ENCODE data around the gene DHRS12.

Gene DHRS12

GRCh38 chr13:51804295-51805172 is 571 bp upstream of the DHRS12 start:
- H3K36me3 Mint-ChIP-seq (ENCODE audit: low read depth), result no peaks in the 10 kb centered on the region
- TF ChIP-seq CTCF (IDR thresholded peaks at IDR 0.05; ENCODE audit: unreplicated experiment in 3 of 3), result no peak
- H3K4me3 Mint-ChIP-seq, result peak overlapping the region; percentile 84 to 93 (median 89)
- H3K27me3 Mint-ChIP-seq (ENCODE audit: low read depth), result peaks cover 8% of the 10 kb centered on the region
- H3K9me3 Mint-ChIP-seq, result no peaks in the 10 kb centered on the region
- H3K27ac Mint-ChIP-seq, result peak overlapping the region; percentile 87 to 95 (median 95)
- peaks cover 17% of the 10 kb centered on the region for H3K4me1 Mint-ChIP-seq

DNA sequence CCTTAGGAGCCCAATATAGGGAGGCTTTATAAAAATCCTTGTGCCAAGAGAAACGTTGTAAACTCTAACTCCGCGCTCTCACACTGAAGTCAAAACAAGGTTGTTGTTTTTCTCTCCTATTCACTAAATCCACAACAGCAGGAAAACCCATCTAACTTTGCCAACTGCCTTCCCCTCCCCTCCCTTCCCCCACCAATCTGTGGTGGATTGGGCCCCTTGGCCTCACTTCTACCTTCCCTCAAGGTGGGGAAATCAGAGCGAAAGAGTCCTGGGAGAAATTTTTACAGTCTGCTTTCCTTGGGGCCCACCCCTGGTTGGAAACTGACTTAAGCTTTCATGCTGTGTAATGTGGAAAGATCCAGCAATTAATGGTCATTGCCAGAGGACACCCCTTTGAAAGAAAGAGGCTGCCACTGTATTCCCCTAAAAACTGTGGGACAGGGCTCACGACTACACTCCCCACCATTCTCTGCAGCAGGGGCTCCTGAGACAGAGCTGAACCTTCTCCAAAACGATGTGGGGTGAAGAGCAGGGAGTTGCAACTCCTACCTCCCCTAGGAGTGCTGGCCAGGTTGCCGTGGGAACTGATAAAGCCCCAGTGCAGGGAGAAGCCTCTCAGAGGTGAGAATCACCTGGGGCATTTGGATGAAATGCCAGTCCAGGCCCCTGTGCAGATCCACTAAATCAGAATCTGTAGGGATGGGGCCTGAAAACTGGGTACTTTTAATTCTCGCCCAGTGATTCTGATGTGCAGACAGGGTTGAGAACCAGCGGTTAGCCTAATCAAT is 1.1 kb downstream of the DHRS12 start:
- TF ChIP-seq CTCF (IDR thresholded peaks at IDR 0.05; ENCODE audit: unreplicated experiment in 3 of 3), result no peak
- H3K36me3 Mint-ChIP-seq (ENCODE audit: low read depth), result no peaks in the 10 kb centered on the region
- peak overlapping the region; percentile 89 to 97 (median 93) for H3K4me3 Mint-ChIP-seq
- peaks cover 8% of the 10 kb centered on the region for H3K27me3 Mint-ChIP-seq (ENCODE audit: low read depth)
- no peaks in the 10 kb centered on the region for H3K9me3 Mint-ChIP-seq
- peak overlapping the region; percentile 78 to 98 (median 95) for H3K27ac Mint-ChIP-seq
- H3K4me1 Mint-ChIP-seq, result peaks cover 17% of the 10 kb centered on the region

DNA sequence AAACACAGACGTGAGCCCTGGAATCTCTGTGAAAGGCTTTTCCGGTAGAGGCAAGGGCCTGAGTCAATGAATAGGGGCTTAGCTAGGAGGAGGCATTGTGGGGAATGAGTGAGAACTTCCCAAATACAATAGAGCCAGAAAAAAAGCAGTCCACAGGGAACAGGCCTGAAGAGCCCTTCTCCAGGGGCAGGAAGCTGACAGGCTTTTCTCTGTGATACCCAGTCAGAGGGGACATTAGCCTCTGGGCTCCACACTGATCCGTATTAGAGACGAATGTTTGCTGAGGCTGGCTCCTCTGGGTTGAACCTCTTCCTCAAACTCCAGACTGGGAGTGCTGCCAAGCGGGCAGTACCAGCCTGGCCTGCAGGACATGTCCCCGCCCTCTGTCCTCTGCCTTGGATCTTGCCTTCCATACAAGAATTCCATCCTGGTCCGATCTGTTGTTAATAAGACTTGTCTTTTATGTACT is 2.3 kb downstream of the DHRS12 start:
- TF ChIP-seq CTCF (IDR thresholded peaks at IDR 0.05; ENCODE audit: unreplicated experiment in 3 of 3), result no peak
- H3K4me3 Mint-ChIP-seq, result peak overlapping the region; percentile 46 to 93 (median 63)
- H3K36me3 Mint-ChIP-seq (ENCODE audit: low read depth), result no peaks in the 10 kb centered on the region
- peak overlapping the region; percentile 0 to 98 (median 95) for H3K27ac Mint-ChIP-seq
- H3K4me1 Mint-ChIP-seq, result peaks cover 17% of the 10 kb centered on the region
- peaks cover 8% of the 10 kb centered on the region for H3K27me3 Mint-ChIP-seq (ENCODE audit: low read depth)
- H3K9me3 Mint-ChIP-seq, result no peaks in the 10 kb centered on the region

GRCh38 chr13:51800486-51800885 is 3.5 kb downstream of the DHRS12 start:
- Mint-ChIP-seq H3K4me1 (peaks cover 17% of the 10 kb centered on the region), H3K27me3 (ENCODE audit: low read depth) (peaks cover 12% of the 10 kb centered on the region), H3K36me3 (ENCODE audit: low read depth) (no peaks in the 10 kb centered on the region), H3K4me3 (no peak overlapping the region), H3K9me3 (no peaks in the 10 kb centered on the region), H3K27ac (no peak overlapping the region)
- TF ChIP-seq CTCF (IDR thresholded peaks at IDR 0.05; ENCODE audit: unreplicated experiment in 3 of 3), result no peak

DNA sequence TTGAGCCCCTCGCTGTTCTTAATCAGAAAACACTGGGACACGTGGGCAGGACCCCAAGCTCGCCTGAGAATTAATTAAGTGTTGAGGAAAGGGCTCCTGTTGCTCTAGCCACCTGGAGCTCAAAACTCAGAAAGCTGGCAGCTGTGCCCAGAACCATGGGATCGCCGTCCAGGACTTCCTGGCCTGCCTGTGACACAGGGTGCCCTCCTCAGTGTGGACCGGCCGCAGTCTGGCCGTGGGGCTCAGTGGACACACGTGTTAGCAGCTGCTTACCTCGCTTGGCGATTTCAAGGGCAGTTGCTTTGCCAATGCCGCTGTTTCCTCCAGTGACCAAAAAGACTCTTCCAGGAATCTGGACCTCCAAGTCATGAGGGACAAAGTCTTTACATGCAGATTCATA is 4.7 kb downstream of the DHRS12 start:
- Mint-ChIP-seq H3K9me3 (no peaks in the 10 kb centered on the region), H3K36me3 (ENCODE audit: low read depth) (no peaks in the 10 kb centered on the region), H3K27me3 (ENCODE audit: low read depth) (peaks cover 5% of the 10 kb centered on the region), H3K4me3 (no peak overlapping the region), H3K27ac (no peak overlapping the region), H3K4me1 (peaks cover 5% of the 10 kb centered on the region)
- TF ChIP-seq CTCF (IDR thresholded peaks at IDR 0.05; ENCODE audit: unreplicated experiment in 3 of 3), result no peak
